Thyroid gland (tissue), 4 donors: ENCODE results near the gene WARS2. TPM values are rescaled to one million over a fixed set of nuclear protein-coding genes. Genes with fewer than 3 reads are reported as not detected.

Experiments
- DNase-seq, 2 donors: peaks; one replicate each; pipeline ENCODE4 v3.0.0-alpha.2; 2019
- H3K27ac ChIP-seq, 3 donors: fragments of 200-600 bp; sonication (generic); 1 replicate in 2 of 3; 2 replicates in 1 of 3; pipeline ENCODE4 v1.5.1; 2016 to 2019; ENCODE audit warnings: mild to moderate bottlenecking in 1 of 3, moderate library complexity in 1 of 3
- H3K27me3 ChIP-seq: fragments of 200-600 bp; sonication (generic); one replicate; pipeline ENCODE4 v1.5.1; 2019
- H3K36me3 ChIP-seq, 2 donors: fragments of 200-600 bp; sonication (generic); one replicate each; pipeline ENCODE4 v1.5.1; 2016 to 2019
- H3K4me1 ChIP-seq, 2 donors: fragments of 200-600 bp; sonication (generic); one replicate each; pipeline ENCODE4 v1.5.1; 2017 to 2019
- H3K4me3 ChIP-seq, 3 donors: fragments of 200-600 bp; sonication (generic); replicated peaks in 1 of 3; 1 replicate in 2 of 3; 2 replicates in 1 of 3; pipeline ENCODE4 v1.5.1; 2016; ENCODE audit warnings: mild to moderate bottlenecking in 1 of 3
- H3K9me3 ChIP-seq: fragments of 200-600 bp; sonication (generic); one replicate; pipeline ENCODE4 v1.5.1; 2017
- CTCF ChIP-seq, 6 experiments: fragments of 200-600 bp in 3 of 6; fragments of 450-650 bp in 3 of 6; sonication (generic) in 3 of 6; IDR thresholded peaks; one replicate each; pipeline ENCODE4 v1.5.1; 2016 to 2019; ENCODE audit warnings: antibody characterized with exemption in 6 of 6, mild to moderate bottlenecking in 2 of 6, inconsistent platforms in 1 of 6, moderate library complexity in 1 of 6
- POLR2A ChIP-seq, 2 donors: fragments of 450-650 bp; IDR thresholded peaks; one replicate each; pipeline ENCODE4 v1.6.1; 2017; ENCODE audit warnings: antibody characterized with exemption in 2 of 2, mild to moderate bottlenecking in 2 of 2, moderate library complexity in 1 of 2
- WGBS, 2 donors: methylation state at CpG; one replicate each; pipeline ENCODE4 v1.1.5; 2017; 5-methylcytosine and 5-hydroxymethylcytosine counted together
- intact Hi-C: fragments of 100-400 bp; cut with DNase I; formaldehyde crosslinking; loops from one replicate; pipeline ENCODE4 v1.15.1; 2023
- total RNA-seq, 4 donors: library from RNA; depleted of rRNA; stranded (reverse); fragments of >200 nt; gene quantifications; one replicate each; pipeline ENCODE4 v1.2.3, GENCODE V29; 2016

WARS2 gene
- total RNA-seq, 4 donors from 2014 or later: 21.4 to 35.1 (median 26.2) TPM

GRCh38 chr1:118999348-119000071 is 140.9 kb downstream of the WARS2 start:
- no peak for DNase-seq
- Histone ChIP-seq H3K9me3 (no peaks in the 10 kb centered on the region), H3K4me1 (peaks cover 0 to 15% of the 10 kb centered on the region in 2 donors), H3K27me3 (peaks cover 65% of the 10 kb centered on the region), H3K36me3 (no peaks in the 10 kb centered on the region), H3K4me3 (no peak overlapping the region), H3K27ac (no peak overlapping the region)
- TF ChIP-seq CTCF (IDR thresholded peaks at IDR 0.05) (no peak), POLR2A (IDR thresholded peaks at IDR 0.05) (no peak)
- intact Hi-C loops: loop anchor here (10.0 kb wide), 1 partner anchor 845 kb away; no protein-coding TSS in a partner anchor
- 18 to 21% methylated on average over 27 of the region's 27 CpGs for WGBS, 2 donors

- Histone ChIP-seq H3K36me3 (no peaks in the 10 kb centered on the region), H3K4me3 (no peak overlapping the region), H3K9me3 (no peaks in the 10 kb centered on the region), H3K27me3 (peaks cover 75% of the 10 kb centered on the region), H3K27ac (no peak overlapping the region), H3K4me1 (peaks cover 0 to 15% of the 10 kb centered on the region in 2 donors)
- 15 to 28% methylated on average over 2 of the region's 2 CpGs for whole genome bisulfite sequencing, 2 donors
- DNase-seq: no peak
- TF ChIP-seq CTCF (IDR thresholded peaks at IDR 0.05): no peak
- no peak for TF ChIP-seq POLR2A (IDR thresholded peaks at IDR 0.05)
- intact Hi-C loops: loop anchor here (10.0 kb wide), 1 partner anchor 843 kb away; no protein-coding TSS in a partner anchor
Measured at GRCh38 chr1:118998171-118998570, 142.3 kb downstream of the WARS2 start.

DNA sequence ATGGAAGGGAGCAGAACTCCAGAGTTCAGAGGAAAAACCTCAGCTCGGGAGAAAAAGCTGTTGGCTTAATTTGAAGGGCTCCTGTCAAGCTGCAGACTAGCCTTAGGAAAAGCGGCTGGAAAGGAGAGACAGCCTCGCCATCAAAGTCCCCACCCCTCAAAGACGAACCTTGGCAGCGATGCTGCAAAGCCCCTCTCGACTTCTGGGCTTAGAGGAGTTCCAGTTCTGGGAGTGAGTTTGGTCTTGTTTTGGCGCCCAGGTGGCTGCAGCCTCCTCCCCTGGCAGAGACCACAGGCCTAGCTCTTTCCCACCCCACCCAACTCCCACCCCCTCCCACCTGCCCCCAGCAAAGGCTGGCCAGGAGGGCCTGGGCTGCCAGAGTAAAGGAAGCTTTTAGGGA is 143.2 kb downstream of the WARS2 start:
- 11 to 21% methylated on average over 6 to 7 of the region's 7 CpGs for WGBS, 2 donors
- peaks cover 83% of the 10 kb centered on the region for H3K27me3 ChIP-seq
- DNase-seq: no peak
- no peak overlapping the region for H3K27ac ChIP-seq
- TF ChIP-seq POLR2A (IDR thresholded peaks at IDR 0.05) (no peak), CTCF (IDR thresholded peaks at IDR 0.05) (no peak)
- H3K4me3 ChIP-seq: no peak overlapping the region
- H3K9me3 ChIP-seq: no peaks in the 10 kb centered on the region
- H3K36me3 ChIP-seq: no peaks in the 10 kb centered on the region
- intact Hi-C loops: loop anchor here (10.0 kb wide), 1 partner anchor 842 kb away; no protein-coding TSS in a partner anchor
- H3K4me1 ChIP-seq: peaks cover 0 to 15% of the 10 kb centered on the region in 2 donors

- TF ChIP-seq POLR2A (IDR thresholded peaks at IDR 0.05) (no peak), CTCF (IDR thresholded peaks at IDR 0.05) (no peak)
- Histone ChIP-seq H3K27me3 (peaks cover 86% of the 10 kb centered on the region), H3K4me1 (peaks cover 0 to 4% of the 10 kb centered on the region in 2 donors), H3K27ac (no peak overlapping the region), H3K9me3 (no peaks in the 10 kb centered on the region), H3K36me3 (no peaks in the 10 kb centered on the region), H3K4me3 (no peak overlapping the region)
- no peak for DNase-seq
- 47 to 54% methylated on average over 3 of the region's 3 CpGs for WGBS, 2 donors
- intact Hi-C loops: loop anchor here (10.0 kb wide), 1 partner anchor 841 kb away; no protein-coding TSS in a partner anchor
Measured at GRCh38 chr1:118995312-118996016, 145.0 kb downstream of the WARS2 start.

DNA sequence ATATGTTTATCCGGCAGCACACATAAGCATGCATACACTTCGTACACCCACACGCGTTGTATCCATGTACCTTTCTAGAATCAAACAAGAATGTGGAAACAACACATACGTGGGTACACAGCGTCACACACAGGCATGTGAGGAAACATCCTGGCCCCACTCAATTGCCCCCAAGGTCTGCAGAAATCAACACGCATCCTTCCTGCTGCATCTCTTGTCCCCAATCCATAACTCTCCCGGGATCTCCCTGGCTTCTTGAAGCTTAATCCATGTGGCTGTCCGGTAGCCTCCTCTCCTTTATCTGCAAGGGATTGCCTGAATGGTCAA is 146.8 kb downstream of the WARS2 start:
- intact Hi-C loops: loop anchor here (10.0 kb wide), 1 partner anchor 839 kb away; no protein-coding TSS in a partner anchor
- Histone ChIP-seq H3K9me3 (no peaks in the 10 kb centered on the region), H3K4me1 (no peaks in the 10 kb centered on the region), H3K27ac (no peak overlapping the region), H3K36me3 (no peaks in the 10 kb centered on the region), H3K4me3 (no peak overlapping the region), H3K27me3 (peaks cover 92% of the 10 kb centered on the region)
- TF ChIP-seq CTCF (IDR thresholded peaks at IDR 0.05): no peak
- TF ChIP-seq POLR2A (IDR thresholded peaks at IDR 0.05): no peak
- DNase-seq: no peak
- WGBS, 2 donors: 24 to 26% methylated on average over 9 of the region's 9 CpGs
